Occipital lobe (tissue), 2 donors: ENCODE measurements around the gene EFEMP2. TPM values are rescaled to one million over a fixed set of nuclear protein-coding genes. Genes with fewer than 3 reads are reported as not detected.

Experiments used
- DNase-seq: peaks from one replicate; lab custom pipeline; 2025; lab: John Stamatoyannopoulos, UW
- total RNA-seq: library from RNA; depleted of rRNA; stranded (reverse); fragments of >200 nt; gene quantifications from one replicate; pipeline ENCODE4 v1.2.3, GENCODE V29; 2014

Gene EFEMP2
- 13.3 TPM for total RNA-seq

DNA sequence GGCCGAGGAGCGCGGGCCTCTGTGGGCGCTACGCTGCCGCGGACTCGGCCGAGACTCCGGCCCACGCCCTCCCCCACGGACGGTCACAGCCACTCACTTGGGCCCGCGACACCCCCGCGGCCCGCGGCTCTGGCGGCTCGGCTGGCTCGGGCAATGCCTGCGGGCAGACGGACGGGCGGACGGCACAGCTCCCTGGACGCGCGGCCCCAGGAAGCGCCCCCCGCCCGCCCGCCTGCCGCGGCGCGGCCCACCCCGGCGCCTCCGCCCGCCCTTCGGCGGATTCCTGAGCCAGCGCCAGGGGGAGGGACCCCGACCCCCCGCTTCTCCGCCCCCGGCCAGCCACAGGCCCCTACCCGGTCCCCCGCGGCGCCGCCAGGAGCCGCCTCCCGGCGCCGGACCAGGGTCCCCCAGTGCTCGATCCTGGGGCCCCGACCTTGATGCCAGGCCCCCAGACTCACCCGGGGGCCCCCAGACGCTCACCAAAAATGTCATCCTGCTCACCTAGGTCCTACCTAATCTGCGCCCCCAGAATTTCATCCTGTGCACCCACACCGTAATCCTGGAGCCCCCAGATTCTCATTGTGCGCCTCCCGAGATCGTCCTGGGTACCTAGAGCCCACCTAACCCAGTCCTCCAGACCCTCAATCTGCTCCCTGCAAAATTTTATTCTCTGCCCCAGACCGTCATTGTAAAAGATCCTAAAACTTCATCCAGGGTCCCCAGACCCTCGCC lies at the start of gene EFEMP2:
TSS of gene EFEMP2 (minus strand) at position 215 of the 732 bp plus-strand sequence. CDS start 446 bp downstream, outside the sequence.
- DNase-seq, result peak; percentile 18

GRCh38 chr11:65921876-65922275 lies 49.3 kb upstream of the EFEMP2 start:
- DNase-seq, result no peak

- no peak for DNase-seq
Measured at GRCh38 chr11:65921033-65921555, 48.5 kb upstream of the EFEMP2 start.

GRCh38 chr11:65920372-65920802 lies 47.8 kb upstream of the EFEMP2 start:
- no peak for DNase-seq

DNA sequence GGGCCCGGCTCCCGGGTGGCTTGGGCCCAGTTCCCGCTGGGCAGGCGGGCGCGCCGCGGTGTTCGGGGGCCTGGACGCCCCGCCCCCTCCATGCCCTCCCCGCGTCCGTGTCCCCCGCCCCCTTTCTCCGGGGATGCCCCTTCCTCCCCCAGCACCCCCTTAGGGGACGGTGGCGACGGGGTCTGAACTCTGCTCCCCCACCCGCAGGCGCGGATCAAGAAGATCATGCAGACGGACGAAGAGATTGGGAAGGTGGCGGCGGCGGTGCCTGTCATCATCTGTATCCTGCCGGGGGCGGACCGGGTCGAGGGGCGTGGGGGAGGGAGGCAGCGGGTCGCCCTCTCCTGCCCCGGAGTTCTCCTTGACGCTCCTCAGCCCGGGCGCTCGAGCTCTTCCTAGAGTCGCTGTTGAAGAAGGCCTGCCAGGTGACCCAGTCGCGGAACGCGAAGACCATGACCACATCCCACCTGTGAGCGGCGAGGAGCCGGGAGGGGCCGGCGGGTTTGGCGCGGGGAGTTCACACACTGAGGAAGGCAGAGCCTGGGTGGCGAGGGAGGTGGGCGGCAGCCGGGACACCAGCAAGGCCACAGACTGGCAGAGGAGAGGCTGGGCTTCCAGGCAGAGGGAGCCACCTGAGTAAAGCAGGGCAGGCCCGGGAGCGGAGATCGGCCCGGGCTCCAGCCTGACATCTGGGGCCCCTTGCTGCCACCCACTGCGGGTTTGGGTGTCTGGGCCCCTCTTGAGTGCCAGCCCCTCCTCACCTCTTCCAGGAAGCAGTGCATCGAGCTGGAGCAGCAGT lies 47.2 kb upstream of the EFEMP2 start:
- DNase-seq, result no peak

- peak; percentile 99 for DNase-seq
Measured at GRCh38 chr11:65919141-65919572, 46.6 kb upstream of the EFEMP2 start, which contains the start of gene DRAP1. Gene DRAP1, plus strand, starts transcription at chr11:65919426. Its CDS starts 76 bp downstream, at chr11:65919502.

- DNase-seq, result no peak
Measured at GRCh38 chr11:65918211-65919140, 45.9 kb upstream of the EFEMP2 start, which contains the start of gene C11orf68. Gene C11orf68, minus strand, starts transcription at chr11:65919062. Its CDS starts 31 bp downstream, at chr11:65919031.

- no peak for DNase-seq
Measured at GRCh38 chr11:65917434-65918210, 45.0 kb upstream of the EFEMP2 start.

DNA sequence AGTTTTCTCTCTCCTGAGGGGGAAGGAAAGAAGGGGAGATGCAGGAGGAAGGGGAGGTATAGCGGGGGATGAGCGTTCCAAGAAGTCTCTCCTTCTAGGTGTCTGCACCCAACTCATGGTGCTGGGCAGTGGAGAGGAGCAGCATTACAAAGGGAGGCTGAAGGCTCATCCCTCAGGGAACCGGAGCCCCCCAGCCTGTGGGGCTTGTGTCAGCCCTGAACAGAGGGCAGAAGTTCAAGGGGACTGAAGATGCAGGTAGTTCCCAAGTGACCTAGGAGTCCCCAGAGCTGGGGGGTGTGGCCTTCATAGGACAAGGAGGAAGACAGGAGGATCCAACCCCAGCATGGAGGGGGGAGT lies 44.5 kb upstream of the EFEMP2 start:
- DNase-seq, result no peak

DNA sequence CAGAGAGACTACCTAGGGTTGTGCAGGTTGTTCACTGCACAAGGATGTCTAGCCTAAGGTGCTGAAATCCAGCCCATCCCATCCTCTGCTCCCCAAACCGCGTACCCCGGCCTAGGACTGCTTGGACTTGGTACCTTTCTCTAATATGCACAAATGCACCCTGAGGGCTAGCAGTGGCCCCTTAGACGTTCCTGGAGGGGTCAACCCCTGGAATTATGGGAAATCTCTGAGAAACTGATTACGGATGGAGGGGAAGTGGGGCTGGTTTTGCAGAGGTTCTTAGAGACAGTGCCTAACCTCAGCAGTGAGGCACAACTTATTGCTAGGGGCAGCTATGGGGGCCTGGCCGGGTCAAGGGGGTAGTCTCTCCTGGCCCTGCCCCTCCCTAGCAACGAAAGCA lies 43.8 kb upstream of the EFEMP2 start:
- no peak for DNase-seq

DNA sequence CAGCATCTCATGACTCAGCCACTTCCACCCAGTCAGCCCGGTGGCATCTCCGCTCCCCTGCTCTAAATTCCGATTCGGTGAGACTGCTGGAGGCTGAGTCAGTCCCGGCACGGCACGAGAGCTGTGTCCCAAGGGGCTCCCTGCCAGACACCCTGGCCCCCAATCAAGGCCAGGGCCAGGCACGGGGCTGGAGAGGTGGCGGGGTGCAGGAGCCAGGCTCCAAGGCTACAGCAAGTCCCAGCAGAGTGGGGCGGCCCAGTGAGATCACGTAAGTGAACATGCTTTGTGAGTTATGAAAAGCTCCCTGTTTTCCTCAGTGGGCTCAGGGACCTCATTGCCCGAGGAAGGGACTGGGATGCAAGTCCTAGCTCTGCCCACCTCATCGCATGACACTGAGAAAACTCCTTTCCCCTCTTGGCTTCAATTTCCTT lies 43.2 kb upstream of the EFEMP2 start:
- peak; percentile 70 for DNase-seq

DNA sequence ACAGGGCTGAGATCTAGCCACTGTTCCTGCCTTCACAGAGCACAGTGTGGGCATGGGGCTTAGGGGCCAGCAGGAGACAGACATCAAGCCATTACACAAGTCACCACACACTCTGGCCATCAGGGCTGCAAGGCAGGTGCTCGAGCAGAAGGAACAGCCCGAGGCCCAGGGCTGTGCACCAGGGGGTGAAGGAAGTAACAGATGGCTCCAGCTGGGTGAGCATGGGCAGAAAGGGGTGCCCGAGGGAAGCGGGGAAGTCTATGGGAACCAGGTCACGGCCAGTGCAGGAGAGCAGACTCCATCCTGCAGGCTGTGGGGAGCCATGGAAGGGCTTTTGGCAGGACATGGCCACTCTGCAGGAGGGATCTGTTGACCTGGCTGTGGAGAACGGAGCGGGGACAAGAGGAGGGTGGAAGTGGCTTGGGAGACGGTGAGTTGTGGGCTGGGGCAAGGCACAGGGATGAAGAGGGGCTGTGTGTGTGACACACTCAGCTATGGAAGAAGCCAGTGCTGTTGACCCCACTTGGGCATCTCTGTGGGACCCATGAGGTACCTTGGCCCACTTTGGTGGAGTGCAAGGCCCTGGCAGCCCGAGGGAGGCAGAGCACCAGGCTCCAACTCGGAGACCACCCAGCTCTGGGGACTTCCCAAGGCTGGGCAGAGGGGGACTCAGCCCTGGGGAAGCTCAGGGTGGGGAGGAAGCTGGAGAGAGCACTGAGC lies 42.7 kb upstream of the EFEMP2 start:
- no peak for DNase-seq

DNA sequence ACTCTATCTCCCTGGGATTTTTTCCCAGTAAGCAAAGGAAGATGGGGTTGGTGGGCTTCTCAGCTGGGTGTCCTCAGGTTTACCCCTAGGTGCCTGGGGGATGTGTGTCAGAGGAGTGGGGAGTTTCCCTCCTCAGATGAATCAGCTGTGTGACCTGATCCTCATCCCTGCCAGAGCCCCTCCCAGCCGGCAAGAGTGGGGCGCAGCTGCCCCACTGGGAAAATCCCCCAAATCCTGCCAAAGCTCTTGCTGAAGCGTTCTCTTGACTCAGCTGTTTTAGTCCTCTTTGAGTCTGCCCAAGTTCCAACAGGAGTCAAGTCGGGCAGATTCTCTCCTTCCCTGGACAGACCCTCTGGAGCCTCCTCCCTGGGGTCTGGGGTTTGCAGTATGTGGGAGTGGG lies 40.2 kb upstream of the EFEMP2 start:
- no peak for DNase-seq

DNA sequence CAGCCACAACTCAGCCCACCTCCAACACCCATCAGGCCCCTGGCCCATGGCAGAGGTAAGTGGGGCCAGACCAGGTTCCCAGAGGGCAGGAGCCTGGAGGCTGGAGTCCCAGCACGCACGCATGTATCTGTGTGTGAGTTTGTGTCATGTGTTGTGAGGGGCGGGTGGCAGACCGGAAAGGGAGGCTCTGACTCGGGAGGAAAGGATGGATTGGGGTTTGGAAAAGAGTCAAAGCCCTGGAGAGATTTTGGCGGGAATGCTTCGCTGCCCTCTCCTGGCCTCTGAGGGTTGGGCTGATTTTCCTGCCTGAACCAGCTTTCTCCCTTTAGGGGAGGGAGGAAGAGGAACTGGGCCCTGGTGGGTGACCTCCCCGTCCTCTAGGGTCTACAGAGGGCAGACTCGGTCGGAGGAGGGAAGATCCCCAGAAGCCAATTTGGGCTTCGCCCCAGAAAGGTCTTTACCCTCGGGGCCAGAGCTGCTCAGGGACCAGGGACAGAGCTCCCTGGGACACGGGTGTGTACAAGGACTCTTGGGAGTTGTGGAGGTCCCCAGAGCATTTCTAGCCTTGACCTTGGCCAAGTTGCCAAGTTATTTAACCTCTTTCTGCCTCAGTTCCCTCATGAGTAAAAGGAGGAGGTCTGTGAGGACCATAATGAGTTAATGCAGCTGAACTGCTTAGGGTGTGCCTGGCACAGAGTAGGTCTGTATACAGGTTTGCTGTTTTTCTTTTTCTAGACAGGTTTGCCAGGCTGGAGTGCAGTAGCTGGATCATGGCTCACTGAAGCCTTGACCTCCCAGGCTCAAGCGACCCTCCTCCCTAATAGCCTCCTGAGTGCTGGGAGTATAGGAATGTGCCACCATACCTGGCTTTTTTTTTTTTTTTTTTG lies 39.3 kb upstream of the EFEMP2 start:
- no peak for DNase-seq

DNA sequence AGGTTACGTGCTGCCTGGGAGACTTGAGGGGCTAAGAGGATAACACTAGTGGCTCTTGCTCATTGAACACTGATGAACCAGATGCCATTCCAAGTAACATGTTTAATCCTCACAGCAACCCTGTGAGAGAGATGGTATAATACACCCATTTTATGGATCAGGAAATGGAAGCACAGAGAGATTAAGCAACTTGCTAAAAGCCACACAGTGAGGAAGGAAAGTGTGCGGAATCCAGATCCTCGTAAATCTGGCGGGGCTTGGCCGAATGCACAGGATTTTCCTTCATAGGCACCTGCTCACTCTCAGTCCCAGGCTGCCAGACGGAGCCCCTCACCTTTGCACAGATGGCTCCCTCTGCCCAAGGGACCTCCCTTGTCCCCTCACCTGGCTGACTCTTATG lies 35.3 kb upstream of the EFEMP2 start:
- no peak for DNase-seq

GRCh38 chr11:65906602-65907001 lies 34.0 kb upstream of the EFEMP2 start:
- no peak for DNase-seq

DNA sequence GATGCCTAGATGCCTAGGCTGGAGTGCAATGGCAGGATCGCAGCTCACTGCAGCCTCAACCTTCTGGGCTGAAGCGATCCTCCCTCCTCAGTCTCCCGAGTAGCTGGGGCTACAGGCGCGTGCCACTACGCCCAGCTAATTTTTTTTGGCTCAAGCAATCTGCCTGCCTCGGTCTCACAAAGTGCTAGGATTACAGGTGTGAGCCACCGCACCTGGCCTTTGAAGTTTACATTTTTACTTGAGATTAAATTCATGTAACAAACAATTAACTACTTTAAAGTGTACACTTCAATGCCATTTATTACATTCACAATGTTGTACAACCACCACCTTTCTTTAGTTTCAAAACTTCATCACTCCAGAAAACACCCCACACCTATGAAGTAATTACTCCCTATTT lies 31.1 kb upstream of the EFEMP2 start:
- no peak for DNase-seq

DNA sequence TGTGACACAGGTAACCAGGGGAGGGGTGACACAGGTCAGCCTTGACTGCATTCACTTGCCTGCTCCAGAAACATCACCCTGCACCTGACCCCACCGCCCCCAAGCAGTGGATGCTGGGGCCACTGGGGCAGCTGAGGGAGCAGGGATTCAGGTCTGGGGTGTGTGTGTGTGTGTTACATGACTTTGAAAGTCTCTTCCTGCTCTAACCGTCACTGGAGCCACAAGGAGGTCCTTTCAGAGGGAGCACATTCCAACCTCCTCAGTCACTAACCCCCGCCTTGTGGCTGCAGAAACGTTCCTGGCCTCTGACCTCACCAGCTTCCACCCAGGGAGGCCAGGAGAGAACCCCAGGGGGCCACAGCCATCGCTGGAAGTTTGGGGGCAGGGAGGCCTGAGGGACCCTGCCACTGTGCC lies 30.5 kb upstream of the EFEMP2 start:
- no peak for DNase-seq

DNA sequence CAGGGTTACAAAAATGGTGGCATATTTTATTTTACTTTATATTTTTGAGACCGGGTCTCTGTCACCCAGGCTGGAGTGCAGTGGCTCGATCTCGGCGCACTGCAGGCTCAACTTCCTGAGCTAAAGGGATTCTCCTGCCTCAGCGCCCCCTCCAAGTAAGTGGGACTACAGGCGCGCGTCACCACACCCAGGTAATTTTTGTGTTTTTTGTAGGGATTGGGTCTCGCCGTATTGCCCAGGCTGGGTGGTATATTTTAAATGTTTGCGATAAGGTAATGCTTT lies 28.2 kb upstream of the EFEMP2 start:
- no peak for DNase-seq
